Left colon (tissue), 2 donors: Measurements from ENCODE around the gene KCNQ4. TPM values are rescaled to one million over a fixed set of nuclear protein-coding genes. Genes with fewer than 3 reads are reported as not detected.
A peak's percentile ranks its signal among the peaks of the same experiment; 100 is the strongest.

Experiments used
- ATAC-seq: fragments of 200-7000 bp; cut with Tn5 transposase; one replicate; pipeline ENCODE4 v1.9.1; 2020; ENCODE audit warnings: mild to moderate bottlenecking, moderate library complexity
- DNase-seq, 2 donors: peaks; one replicate each; pipeline ENCODE4 v3.0.0-alpha.2; 2020
- intact Hi-C, 2 donors: fragments of 100-400 bp; cut with DNase I in 1 of 2; cut with micrococcal nuclease in 1 of 2; formaldehyde crosslinking; loops; one replicate each; pipeline versions ENCODE4 v1.11.2 to v1.14.0; 2022; cut with DNase I, micrococcal nuclease
- total RNA-seq, 2 donors: library from RNA; stranded (reverse); fragmentation: NEBNext Ultra II Directional; extraction: Animal tissue kit (Norgen Biotek cat#: 25700); gene quantifications; one replicate each; pipeline ENCODE4 v1.2.1, GENCODE V29; 2021
- donor health status: DM: no; HTN: no; CAD: no.
- donor health status: DM: yes; HTN: yes; CAD: no.

Gene KCNQ4
- total RNA-seq, 2 donors from 2014 or later = 2.1 to 2.4 TPM

DNA sequence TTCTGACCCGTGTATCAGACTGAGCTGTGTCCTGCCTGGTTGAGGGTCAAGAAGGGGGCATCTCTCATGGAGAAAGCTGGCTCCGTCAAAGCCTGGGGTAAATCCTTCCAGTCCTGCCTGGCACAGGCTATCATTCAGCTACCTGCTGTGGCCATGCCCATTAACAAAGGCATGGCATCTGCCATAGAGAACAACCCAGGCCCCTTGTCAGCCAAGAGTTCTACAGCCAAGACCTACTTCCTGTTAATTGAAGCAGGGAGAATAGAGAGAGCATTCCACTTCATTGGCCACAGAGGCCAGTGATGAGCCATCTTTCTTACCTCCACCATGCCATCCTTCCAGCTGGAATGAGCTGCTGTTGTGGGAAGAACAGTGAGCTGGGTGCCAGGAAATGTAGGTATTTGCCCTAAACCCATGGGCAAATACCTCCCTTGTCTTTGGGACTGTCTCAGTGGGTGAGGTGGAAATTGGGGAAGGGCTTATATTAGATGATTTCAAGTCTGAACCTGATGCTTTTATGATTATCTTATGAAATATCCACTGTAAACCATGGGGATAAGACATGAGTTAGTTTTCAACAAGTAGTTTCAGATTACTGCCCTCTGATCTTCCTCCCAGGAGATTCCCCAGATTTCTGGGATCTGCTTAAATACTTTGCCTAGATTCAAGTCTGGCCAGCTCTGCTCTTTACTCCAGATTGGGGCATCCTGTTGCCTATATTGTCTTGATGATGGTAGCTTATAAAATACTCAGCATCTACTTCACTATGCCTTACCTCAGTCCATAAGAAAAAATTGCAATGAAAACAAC is 11.2 kb upstream of the KCNQ4 start:
- intact Hi-C loops = loop anchor here in 1 of 2 donors (10.0 kb wide), 1 partner anchor 182 kb away; no protein-coding TSS in a partner anchor
- no peak for ATAC-seq
- DNase-seq = no peak

DNA sequence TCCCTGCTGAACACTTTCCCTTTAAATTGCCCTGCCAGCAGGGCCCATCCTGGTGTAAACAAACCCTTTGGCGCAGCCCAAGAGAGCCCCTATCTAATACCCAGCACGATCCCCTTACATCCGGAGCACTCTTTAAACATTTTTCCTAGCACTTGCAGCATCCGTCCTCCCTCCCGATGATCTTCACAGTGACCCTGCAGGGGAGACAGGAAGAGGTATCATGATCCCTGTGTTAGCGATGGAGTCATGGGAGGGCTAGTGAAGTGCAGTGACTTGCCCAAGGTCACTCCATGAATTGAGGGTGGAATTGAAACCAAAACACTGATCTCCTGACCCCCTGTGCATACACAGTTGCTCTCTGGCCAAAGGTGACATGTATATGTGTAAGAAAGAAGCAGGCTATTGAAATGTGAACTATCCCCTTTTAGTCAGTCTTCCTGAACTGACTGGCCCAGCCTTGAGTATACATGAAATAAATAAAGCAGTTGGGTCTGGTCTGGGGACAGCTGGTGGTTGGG is 9.8 kb upstream of the KCNQ4 start:
- ATAC-seq (peak; percentile 47), DNase-seq (no peak)
- intact Hi-C loops = loop anchor here in 1 of 2 donors (2.0 to 10.0 kb wide), 2 partner anchors 75 to 181 kb away; no protein-coding TSS in a partner anchor

DNA sequence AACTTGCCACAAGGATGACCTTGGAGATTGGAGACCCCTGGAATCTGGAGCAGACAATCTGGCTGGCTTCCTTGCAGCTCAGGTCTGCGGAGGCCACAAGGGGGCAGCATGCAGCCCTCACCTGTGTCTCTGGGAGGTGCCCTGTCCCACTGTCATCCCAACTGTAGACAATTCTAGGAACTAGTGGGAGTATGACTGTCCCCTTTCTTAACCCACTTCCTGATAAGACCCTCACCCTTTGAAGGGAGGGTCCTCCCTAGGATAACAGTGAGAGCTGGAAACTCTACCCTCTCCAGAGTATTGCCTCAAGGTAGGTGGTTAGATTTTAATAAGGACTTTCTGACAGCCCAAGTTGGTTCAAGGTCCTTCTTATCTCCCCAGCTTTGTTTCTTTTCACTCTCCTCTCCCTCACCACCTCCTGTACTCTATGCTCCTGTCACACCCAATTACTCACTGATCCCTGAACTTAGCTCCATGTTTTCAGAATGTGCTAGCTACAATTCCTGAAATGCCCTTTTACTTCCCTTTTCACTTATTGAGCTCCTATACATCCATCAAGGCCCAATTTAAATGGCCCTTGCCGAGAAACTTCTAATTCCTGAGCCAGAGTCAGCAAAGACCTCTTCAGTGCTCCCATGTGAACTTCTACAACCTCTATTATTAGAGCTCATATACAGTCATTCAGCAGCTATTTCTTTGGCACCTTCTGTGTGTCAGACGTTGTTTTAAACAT is 9.2 kb upstream of the KCNQ4 start:
- intact Hi-C loops = loop anchor here in 1 of 2 donors (2.0 to 10.0 kb wide), 2 partner anchors 74 to 180 kb away; no protein-coding TSS in a partner anchor
- peak; percentile 79 for ATAC-seq

GRCh38 chr1:40776236-40777072 is 7.1 kb upstream of the KCNQ4 start:
- ATAC-seq (no peak), DNase-seq (no peak)
- intact Hi-C loops = loop anchor here in 1 of 2 donors (10.0 kb wide), 1 partner anchor 178 kb away; no protein-coding TSS in a partner anchor

More for the DNA sequence above, 9.2 kb upstream of the KCNQ4 start:
- peak; percentile 44 to 81 for DNase-seq

- intact Hi-C loops = loop anchor here in 1 of 2 donors (10.0 kb wide), 1 partner anchor 177 kb away; no protein-coding TSS in a partner anchor
Observed at GRCh38 chr1:40777224-40777970, 6.2 kb upstream of the KCNQ4 start.

DNA sequence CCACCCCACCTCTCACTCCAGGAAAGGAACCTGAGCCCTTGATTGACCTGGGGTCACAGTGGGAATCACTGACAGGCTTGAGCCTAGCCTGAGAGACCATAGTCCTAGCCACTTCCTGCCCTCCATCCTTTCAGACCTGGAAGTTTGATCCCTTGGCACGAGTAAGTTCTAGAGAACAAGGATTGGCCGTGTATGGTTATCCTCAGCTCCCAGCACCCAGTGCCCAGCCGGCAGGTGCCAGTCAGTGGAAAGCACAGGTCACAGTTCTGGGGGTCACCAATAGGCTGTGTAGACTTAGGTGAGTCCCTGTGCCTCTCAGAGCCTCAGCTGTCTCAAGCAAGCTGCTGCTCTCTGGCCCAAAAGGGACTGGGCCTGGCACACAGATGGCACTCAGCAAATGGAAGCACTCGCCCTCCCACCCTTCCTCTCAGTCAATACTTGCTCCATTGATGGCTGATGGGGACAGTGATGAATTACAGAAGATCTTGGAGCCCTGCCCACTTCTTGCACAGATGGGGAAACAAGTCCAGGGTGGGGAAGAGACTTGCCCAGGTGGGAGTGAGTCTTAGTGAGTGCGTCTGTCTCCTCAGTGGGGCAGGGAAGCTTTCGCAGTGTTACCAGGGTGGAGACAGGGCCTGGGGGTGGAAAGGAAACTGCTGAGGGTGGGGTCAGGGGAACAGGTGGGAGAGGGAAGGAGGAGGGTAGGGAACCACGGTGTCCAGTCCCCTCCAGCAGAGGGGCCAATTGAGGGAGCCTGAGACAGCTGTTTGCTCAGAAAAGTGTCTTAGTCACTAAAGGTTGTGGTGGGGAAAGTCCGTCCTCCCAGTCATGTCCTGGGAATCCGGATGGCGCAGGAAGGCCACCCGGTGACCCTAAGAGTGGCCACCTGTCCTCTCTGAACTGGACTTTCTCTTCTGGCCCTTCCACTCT is 2.6 kb upstream of the KCNQ4 start:
- intact Hi-C loops = no loop called here
- DNase-seq (no peak), ATAC-seq (peak; percentile 2)

More at GRCh38 chr1:40777224-40777970, 6.2 kb upstream of the KCNQ4 start:
- ATAC-seq = no peak
- no peak for DNase-seq

DNA sequence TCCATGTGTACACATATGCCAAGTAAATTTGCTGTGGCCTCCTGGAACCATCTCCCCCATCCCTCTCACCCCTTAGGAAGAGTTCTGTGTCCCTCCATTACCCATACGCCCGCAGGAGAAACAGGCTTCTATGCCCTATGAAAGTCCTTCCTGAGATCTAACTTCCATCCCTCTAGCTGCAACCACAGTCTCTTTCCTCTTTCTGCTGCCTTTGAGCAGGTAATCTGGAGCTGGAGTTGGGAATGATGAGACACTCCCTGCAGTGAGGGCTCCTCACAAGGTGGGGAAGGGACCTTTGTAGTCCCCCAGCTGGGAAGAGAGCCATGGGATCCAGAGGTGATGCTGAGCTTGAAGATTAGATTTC is 2.0 kb upstream of the KCNQ4 start:
- DNase-seq (no peak), ATAC-seq (no peak)
- intact Hi-C loops = no loop called here

GRCh38 chr1:40782371-40782956 is 1.1 kb upstream of the KCNQ4 start:
- peak; percentile 72 for ATAC-seq
- intact Hi-C loops = no loop called here
- peak; percentile 70 to 74 for DNase-seq

DNA sequence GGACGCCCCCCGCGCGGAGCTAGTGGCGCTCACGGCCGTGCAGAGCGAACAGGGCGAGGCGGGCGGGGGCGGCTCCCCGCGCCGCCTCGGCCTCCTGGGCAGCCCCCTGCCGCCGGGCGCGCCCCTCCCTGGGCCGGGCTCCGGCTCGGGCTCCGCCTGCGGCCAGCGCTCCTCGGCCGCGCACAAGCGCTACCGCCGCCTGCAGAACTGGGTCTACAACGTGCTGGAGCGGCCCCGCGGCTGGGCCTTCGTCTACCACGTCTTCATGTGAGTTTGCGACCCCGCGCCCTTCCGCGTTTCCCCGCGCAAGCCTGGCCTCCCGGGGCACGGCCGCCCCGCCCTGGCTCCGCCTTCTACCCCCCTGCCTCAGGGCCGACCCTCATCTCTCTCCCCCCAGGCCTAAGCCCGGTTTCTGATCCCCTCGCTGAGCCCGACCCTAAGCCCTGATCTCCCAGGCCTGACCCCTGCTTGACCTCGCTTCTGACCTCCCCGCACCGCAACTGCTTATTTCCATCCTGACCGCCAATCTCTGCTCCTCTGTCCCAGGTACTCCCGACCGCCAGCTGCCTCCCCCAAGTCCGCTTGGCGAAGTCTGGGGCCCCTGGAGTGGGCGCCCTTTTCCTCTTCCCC is 669 bp downstream of the KCNQ4 start:
- peak; percentile 42 for ATAC-seq
- peak in 1 of 2 donors; percentile 53 for DNase-seq
- intact Hi-C loops = no loop called here

- DNase-seq (peak in 1 of 2 donors; percentile 50), ATAC-seq (peak; percentile 50)
- intact Hi-C loops = no loop called here
Observed at GRCh38 chr1:40784771-40785151, 1.2 kb downstream of the KCNQ4 start.

DNA sequence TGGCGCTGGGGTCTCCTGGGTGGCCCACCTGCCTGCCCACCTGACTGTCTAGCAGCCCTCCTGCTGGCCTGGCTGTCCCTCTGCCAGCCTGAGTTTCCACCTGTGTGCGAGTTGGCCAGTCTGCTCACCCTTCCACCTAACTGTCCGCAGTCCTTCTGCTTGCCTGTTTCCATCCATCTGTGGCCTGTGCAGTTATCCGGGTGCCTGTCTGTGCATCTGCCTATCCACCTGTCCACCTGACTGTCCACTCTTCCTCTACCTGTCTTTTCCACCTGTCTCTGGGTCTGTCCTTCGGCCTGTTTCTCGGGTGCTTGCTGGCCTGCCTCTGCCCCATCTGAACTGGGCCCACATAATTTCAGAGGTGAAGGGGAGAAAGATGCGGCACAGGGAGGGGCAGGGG is 1.9 kb downstream of the KCNQ4 start:
- intact Hi-C loops = no loop called here
- ATAC-seq = no peak
- DNase-seq = no peak

DNA sequence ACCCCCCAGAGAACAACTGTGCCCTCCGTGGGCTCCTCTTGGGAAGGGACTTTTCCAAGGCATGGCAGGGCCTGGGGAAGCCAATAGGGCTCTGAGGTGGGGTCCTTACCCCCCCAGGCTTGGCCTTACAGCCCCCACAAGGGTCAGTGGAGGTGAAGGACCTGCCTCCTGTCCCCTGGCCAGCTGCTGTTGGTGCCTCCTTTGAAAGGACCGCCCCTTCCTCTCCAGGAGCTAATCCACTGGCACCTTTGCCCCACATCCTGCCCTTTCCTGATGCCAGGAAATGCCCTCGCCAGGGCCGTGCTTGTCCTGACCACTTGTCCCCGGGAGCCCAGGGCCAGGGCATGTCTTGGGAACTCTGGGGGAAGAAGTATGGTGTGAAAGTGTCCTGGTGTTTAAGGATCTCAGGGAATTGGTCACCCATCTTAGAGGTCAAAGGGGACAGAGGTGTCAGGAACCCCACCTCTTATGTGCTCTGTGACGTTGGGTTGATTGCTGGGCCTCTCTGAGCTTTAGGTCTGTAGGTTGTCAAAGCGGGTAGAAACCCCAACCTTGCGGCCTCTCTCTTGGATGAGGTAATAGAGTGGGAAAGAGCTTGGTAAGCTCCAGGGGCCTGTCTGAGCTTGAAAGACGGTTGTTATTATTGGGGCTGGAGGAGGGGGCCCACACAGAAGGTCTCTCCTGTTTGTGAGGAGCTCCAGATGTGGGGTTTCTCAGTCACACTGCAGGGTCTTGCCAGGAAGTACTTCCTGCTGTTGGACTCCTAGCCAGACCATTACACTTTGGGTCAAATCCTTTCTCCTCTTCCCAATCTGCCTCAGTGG is 2.8 kb downstream of the KCNQ4 start:
- ATAC-seq (no peak), DNase-seq (no peak)
- intact Hi-C loops = no loop called here

GRCh38 chr1:40786995-40787705 is 3.6 kb downstream of the KCNQ4 start:
- DNase-seq = no peak
- intact Hi-C loops = no loop called here
- ATAC-seq = no peak

DNA sequence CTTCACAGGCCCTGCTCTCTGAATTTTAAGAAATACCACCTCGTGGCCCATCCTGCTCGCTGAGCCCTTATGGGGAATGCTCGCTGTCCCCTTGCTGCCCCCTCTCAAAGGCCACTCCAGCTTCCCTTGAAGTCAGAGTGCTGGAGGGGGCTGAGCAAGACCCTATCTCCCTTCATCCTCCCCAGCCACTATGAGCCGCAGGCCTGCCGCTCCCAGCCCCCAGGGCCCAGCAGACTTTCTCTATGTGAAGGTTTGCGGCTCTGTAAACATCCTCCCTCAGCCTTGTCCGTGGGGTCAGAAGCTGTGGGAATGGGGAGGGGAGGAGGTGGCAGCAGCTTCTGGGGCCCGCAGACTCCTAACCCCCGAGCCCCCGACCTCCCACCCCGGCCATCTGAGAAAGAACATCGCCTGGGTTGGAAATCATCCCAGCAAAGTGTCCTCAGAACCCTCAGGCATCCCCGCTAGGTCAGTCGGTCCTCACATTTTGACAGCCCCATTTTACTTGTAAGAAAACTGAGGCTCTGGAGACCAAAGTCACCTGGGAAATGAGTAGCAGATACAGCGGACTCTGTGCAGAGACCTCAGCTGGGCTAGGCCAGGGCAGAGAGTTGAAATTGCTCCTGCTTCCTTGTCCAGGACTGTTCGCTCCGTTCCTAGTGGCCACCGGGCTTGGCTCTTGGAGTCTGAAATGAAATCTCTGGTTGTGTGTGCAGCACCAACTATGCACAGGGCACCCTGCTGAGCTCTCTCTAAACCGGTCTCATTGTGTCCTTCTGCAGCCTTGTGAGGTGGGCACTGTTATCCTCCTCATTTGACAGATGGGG is 4.4 kb downstream of the KCNQ4 start:
- ATAC-seq (no peak), DNase-seq (no peak)
- intact Hi-C loops = no loop called here
